ENCODE data around the gene MAG.

DNA sequence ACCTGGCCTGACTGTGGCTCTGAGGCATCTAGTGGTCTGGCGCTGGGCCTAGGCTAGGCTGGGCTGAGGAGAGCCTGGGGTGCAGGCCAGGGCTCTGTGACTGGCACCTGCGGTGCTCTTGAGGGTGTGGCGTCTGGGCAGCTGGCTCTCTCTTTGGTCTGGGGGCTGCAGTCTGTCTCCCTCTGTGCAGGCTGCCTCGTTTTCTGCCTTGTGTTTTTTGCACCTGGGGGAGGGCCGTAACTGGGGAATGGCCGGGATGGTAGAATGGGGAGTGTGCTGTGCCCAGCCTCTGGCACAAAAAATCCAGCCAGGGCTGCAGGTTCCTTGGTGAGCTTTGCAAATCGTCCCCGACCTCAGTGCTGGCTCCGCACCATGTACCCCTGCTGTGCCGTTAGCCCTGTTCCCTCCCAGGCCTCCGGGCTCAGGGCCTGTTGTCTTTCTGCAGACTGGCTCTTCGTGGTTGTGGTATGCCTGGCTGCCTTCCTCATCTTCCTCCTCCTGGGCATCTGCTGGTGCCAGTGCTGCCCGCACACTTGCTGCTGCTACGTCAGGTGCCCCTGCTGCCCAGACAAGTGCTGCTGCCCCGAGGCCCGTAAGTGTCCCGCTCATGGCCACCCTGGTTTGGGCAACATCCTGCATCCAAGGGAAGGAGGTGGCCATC is 29.7 kb upstream of the MAG start:
- no peak for TF ChIP-seq CTCF (IDR thresholded peaks at IDR 0.05)
- TF ChIP-seq POLR2A (IDR thresholded peaks at IDR 0.05) = peak in 1 of 2 donors; percentile 12
